RCC 7860 (cell line): ENCODE results near the gene REEP5.
"Not testable (repeated sequence)": the region's sequence is repeated elsewhere in the genome, so short reads cannot be mapped to it uniquely, and the experiment has no call there.

ENCODE experiments used
- DNase-seq: peaks from one replicate; pipeline ENCODE4 v3.0.0-alpha.2; 2015; ENCODE audit warnings: low spot score
- FAIRE-seq: peaks from 2 replicates; lab custom pipeline; 2012; peaks lifted over from hg19 to GRCh38; lab: Jason Lieb, UNC

REEP5 gene

GRCh38 chr5:112921833-112922817, at the start of gene REEP5:
TSS of gene REEP5 (minus strand) at chr5:112922227. CDS start at chr5:112922190, 37 bp downstream.
- peak; percentile 69 for DNase-seq
- FAIRE-seq: no peak

- DNase-seq (no peak), FAIRE-seq (no peak)
These were observed 49.2 kb upstream of the REEP5 start for GRCh38 chr5:112971276-112971675.

- DNase-seq (no peak), FAIRE-seq (no peak)
These were observed 46.5 kb upstream of the REEP5 start for GRCh38 chr5:112968411-112969106.

- DNase-seq (no peak), FAIRE-seq (no peak)
These were observed 45.6 kb upstream of the REEP5 start for GRCh38 chr5:112967520-112968083.

- FAIRE-seq (no peak), DNase-seq (no peak)
These were observed 43.8 kb upstream of the REEP5 start for GRCh38 chr5:112965733-112966306.

- FAIRE-seq, DNase-seq: not testable (repeated sequence)
These were observed 41.3 kb upstream of the REEP5 start for GRCh38 chr5:112963374-112963733.

- DNase-seq: no peak
- no peak for FAIRE-seq
These were observed 39.0 kb upstream of the REEP5 start for GRCh38 chr5:112960863-112961504.

- FAIRE-seq (no peak), DNase-seq (no peak)
These were observed 38.3 kb upstream of the REEP5 start for GRCh38 chr5:112960315-112960714.

GRCh38 chr5:112959872-112960271, 37.8 kb upstream of the REEP5 start:
- FAIRE-seq (peak; percentile 81), DNase-seq (peak; percentile 84)

- DNase-seq (peak; percentile 78), FAIRE-seq (peak; percentile 92)
These were observed 36.4 kb upstream of the REEP5 start for GRCh38 chr5:112958093-112959088.

GRCh38 chr5:112957036-112957808, 35.2 kb upstream of the REEP5 start:
- FAIRE-seq: no peak
- no peak for DNase-seq

GRCh38 chr5:112956606-112957005, 34.6 kb upstream of the REEP5 start:
- DNase-seq (no peak), FAIRE-seq (no peak)

- DNase-seq: no peak
- FAIRE-seq: no peak
These were observed 29.2 kb upstream of the REEP5 start for GRCh38 chr5:112951124-112951702.

- DNase-seq (no peak), FAIRE-seq (no peak)
These were observed 26.4 kb upstream of the REEP5 start for GRCh38 chr5:112948458-112948857.

- no peak for FAIRE-seq
- no peak for DNase-seq
These were observed 18.6 kb upstream of the REEP5 start for GRCh38 chr5:112940670-112941069.

GRCh38 chr5:112938286-112938685, 16.3 kb upstream of the REEP5 start:
- no peak for DNase-seq
- FAIRE-seq: no peak

- DNase-seq (no peak), FAIRE-seq (no peak)
These were observed 13.6 kb upstream of the REEP5 start for GRCh38 chr5:112935675-112936074.

GRCh38 chr5:112934366-112934663, 12.3 kb upstream of the REEP5 start:
- FAIRE-seq: no peak

More at GRCh38 chr5:112934366-112934663, 12.3 kb upstream of the REEP5 start:
- DNase-seq: no peak
